NCI-H446 (cell line): ENCODE measurements around the gene CYP2W1.

Experiments
- DNase-seq, 2 experiments: peaks; one replicate each; lab custom pipeline; 2025; lab: John Stamatoyannopoulos, UW

Gene CYP2W1

DNA sequence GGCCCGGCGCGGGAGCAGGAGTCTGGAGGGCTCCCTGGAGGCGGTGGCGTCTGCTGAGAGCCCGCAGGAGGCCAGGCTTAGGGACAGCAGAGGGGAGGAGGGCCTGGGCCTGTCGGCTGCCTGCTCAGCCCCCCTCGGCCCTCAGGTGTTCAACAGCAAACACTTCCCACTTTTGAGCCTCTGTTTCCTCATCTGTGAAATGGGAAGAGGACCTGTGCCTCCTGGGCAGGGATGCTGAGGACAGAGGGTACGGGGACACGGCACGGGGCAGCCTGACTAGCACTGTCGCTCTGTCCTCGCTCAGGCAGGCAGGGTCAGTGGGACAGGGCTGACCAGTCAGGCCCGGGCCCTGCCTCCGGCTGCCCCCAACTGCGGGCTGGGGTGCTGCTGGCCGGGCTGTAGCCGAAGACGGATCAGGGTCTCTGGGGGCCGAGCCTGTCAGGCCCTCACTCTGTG lies 663 bp downstream of the CYP2W1 start:
- DNase-seq: no peak

DNA sequence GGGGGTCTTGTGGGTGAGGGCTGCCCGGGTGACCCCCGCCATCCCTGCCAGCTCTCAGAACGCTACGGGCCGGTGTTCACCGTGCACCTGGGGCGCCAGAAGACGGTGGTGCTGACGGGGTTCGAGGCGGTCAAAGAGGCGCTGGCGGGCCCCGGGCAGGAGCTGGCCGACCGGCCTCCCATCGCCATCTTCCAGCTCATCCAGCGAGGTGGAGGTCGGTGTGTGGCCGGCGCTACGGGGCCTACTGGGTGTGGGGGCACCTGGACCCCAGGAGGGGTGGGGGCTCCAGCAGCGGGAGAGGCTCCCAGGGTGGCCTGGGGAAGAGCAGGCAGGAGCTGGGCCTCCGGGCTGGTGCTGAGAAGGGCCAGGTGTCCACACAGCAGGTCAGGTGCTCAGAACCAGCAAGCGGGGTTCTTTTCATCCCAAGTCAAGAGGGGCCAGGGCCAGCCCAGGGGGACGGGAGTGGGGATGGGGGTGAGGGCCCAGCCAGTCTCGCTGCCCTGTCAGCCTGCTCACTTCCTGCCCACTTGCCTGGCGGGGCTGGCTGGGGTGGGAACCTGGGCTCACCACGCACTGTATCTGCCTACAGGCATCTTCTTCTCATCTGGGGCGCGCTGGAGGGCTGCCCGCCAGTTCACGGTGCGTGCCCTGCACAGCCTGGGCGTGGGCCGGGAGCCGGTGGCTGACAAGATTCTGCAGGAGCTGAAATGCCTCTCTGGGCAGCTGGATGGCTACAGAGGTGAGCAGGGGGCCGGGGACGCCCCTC lies 1.6 kb downstream of the CYP2W1 start:
- DNase-seq: no peak

DNA sequence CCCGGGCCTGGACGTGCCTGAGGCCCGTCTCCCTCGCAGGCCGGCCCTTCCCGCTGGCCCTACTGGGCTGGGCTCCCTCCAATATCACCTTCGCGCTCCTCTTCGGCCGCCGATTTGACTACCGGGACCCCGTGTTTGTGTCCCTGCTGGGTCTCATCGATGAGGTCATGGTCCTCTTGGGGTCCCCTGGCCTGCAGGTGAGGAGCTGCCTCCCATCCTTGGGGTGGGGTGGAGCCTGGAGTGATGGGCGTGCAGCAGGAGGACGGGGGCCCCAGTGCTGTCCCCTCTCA lies 2.1 kb downstream of the CYP2W1 start:
- no peak for DNase-seq

DNA sequence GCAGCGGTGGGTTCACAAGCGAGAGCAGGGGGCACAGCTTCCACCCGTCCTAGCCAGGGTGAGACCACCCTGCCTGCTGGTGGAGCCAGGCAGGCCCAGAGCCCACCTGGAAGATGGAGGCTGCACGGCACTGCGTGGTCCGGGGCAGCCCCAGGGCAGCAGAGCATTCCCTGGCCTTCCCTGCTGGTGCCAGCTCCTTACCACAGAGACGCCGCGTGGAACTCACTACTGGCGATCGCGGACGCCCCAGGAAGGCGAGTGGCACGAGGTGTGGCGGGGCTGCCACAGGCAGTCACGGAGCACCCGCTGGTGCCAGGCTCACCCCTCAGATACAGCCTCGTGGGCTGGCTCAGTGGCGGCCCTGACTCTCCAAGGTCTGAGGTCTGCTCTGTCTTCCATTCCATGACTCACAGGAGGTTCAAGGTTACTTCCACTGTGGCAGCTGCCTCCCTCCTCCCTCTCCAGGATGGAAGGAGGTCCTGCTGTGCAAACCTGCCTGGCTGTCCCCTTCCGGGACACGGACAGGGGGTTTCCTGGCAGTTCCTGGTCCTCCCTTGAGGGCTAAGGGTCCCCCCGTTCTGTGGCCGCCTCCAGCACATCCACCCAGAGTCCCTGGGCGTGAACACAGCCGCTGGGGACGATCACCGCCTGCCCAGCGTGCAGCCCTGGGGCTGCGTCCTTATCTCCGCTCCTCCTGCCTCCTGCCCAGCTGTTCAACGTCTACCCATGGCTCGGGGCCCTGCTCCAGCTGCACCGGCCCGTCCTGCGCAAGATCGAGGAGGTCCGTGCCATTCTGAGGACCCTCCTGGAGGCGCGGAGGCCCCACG lies 3.1 kb downstream of the CYP2W1 start:
- DNase-seq: no peak

DNA sequence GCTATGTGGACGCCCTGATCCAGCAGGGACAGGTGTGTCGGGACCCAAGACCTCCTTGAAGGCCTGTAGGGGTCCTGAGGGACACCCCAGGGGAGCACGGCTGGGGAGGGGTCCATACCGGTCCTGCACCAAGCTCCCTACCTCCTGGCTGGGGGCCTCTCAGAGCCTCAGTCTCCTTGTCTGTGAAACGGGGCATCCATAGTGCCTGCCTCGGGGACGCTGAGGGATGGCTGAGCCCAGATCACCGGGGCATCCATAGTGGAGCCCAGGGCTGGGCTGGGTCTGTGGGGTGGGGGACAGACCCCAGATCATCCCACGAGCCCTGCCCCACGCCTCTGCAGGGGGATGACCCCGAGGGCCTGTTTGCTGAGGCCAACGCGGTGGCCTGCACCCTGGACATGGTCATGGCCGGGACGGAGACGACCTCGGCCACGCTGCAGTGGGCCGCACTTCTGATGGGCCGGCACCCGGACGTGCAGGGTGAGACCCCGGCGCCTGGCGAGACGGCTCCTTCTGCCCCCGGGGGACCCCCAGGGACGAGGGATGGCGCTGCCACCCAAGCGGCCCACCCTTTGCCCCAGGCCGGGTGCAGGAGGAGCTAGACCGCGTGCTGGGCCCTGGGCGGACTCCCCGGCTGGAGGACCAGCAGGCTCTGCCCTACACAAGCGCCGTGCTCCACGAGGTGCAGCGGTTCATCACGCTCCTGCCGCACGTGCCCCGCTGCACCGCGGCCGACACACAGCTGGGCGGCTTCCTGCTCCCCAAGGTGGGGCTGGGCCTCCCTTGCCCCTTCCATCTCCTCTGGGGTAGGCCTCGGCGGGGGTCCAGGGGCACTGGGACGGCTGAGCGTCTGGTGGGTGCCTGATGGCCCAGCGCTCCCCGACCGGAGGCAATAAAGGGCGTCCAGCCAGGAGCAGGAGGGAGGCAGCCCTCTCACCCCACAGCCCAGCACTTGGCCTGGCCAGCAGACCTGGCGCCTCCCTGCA lies 4.1 kb downstream of the CYP2W1 start:
- no peak for DNase-seq

DNA sequence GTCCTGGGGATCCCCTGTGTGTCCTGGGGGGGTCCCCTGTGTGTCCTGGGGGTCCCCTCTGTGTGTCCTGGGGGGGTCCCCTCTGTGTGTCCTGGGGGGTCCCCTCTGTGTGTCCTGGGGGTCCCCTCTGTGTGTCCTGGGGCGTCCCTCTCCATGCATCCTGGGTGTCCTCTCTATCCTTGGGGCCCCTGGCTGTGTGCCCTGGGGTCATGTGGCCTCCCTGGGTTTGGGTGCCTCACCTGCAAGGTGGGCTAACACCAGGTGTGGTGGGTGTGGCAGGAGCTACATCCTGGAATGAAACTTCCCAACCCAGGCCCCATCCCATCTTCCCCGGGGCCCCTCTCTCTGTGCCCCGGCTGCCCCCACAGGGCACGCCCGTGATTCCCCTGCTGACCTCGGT lies 4.9 kb downstream of the CYP2W1 start:
- DNase-seq: no peak

DNA sequence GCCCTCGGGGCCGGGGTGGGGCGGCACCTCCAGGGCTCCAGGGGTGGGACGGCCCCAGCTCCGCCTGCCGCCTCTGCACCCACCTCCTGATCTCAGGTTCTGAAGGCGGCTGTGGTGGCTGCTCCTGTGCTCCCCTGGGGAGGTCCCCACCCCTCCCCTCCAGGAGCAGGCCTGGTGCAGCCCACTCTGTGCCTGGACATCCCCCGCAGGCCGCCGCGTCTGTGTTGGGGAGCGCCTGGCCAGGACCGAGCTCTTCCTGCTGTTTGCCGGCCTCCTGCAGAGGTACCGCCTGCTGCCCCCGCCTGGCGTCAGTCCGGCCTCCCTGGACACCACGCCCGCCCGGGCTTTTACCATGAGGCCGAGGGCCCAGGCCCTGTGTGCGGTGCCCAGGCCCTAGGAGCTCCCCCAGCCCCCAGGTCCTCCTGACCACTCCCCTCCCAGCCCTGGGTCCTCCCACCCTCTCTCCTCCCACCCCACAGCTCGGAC lies 5.5 kb downstream of the CYP2W1 start:
- DNase-seq: no peak

DNA sequence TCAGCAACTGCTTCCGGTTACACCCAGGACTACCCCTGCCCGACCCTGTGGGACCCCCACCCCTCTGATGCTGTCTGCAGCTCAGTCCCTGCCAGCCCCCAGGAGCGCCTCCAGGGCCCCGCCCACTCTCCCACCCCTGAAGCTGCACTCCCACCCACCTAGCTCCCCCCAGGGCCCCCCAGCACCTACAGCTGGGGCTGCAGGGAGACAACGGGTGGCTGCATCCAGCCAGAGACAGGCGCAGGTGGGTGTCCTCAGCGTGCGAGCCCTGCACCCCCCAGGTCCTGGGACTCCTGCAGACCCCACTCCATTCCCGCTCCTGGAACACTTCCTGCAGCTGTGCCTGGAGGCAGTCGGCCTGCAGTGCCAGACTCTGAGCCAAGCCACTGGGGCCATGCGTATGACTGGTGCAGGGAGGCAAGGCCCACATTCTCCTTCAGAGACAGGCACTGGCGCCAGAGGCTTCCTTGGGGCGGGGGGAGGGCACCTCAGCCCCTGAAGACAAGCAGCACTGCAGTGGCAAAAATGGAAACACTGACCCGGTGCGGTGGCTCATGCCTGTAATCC lies 6.1 kb downstream of the CYP2W1 start:
- DNase-seq: no peak

DNA sequence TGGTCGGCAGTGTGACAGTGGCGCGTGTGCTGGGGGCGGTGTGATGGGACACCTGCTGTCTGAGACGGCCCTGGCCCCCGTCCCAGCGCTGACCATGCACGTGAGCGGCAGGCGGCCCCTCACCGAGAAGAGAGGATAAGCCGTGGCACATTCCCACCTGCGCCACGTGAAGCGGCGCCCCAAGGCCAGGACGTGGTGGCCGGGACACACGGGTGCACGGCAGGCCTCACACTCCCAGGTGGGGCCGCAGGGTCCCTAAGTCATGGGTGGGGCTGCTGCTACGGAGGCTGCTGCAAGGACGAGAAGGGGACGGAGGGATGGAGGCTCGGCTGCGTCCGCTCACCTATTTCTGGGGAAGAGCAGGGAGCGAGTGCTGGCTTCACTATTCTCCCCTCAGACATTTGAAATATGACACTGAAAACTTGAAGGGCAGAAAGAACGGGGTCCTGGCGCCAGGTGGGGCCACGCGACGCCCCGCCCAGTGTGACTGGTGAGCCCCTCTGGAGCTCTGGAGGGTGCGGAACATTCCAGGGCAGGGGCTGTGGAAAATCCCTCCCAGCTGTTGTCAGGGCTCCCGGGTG lies 7.5 kb downstream of the CYP2W1 start:
- no peak for DNase-seq

DNA sequence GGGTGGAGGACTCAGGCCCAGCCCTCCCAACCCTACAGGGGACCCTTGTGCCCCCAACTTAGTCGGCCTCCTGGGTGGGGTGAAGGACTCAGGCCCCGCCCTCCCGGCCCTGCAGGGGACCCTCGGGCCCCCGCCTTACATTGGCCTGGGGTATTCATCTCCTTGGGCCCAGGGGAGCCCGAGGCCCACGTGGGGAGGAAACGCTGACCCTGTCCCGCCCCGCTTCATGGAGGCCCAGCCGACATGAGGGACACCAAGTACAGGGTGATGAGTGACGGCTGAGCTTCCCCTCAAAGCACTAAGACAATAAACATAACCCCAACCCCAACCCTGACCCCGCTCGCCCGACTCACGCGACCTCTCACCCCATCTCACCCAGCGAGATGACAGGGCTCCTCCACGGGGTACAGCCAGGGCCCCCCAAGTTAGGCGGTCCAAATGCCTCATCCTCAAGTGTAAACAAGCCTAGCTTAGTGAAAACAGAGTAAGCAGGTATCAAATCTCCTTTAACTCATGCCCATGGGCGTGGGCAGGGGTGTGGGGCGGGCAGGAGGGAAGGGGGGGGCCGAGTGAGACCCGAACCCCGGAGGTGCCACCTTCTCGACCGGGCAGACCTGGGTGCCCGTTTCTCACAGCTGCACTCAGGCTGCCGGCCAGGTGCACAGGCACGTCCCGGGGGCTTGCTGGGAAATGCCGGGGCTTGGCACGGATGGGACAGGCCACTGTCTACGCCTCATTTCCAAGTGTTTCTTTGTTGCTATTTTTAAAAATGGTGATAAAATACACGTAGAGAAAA lies 8.2 kb downstream of the CYP2W1 start:
- DNase-seq: no peak

DNA sequence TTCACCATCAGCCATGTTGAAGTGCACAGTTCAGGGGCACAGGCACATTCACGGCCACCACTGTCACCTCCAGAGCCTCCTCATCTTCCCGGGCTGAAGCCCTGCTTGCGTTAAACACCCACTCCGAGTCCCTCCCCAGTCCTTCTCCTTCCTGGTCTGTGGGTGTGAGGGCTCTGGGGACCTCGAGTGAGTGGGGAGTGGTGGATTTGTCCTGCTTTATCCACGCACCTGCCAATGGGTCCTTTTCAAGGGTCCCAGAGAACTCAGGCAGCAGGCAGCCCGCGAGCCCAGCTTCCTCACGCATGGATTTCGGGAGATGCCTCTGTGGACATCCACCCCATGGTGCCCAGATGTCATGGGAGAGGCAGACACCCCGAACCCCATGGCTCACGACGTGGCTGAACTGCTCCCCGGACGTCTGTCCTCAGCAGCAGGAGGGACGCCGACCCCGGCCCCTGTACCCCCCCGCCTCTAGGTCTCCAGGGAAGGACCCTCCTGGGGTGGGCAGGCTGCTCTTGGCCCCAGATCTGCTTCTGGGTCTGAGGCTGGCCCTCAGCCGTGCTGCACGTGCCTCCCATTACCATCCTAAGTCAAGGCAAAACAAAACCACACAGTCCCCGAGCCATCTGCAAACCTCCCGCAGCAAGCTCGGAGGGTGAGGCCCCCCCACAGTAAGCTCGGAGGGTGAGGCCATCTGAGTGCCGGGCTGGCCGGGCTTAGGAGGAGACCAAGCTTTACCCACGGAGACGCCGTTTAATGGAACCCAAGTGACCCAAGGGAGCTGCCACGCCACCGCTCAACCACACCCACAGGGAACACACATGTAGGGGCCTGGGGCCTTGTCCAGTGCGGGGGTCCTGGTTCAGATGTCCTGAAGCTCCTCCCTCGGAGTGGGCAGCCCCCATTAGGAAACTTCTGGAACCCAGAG lies 9.0 kb downstream of the CYP2W1 start:
- no peak for DNase-seq

DNA sequence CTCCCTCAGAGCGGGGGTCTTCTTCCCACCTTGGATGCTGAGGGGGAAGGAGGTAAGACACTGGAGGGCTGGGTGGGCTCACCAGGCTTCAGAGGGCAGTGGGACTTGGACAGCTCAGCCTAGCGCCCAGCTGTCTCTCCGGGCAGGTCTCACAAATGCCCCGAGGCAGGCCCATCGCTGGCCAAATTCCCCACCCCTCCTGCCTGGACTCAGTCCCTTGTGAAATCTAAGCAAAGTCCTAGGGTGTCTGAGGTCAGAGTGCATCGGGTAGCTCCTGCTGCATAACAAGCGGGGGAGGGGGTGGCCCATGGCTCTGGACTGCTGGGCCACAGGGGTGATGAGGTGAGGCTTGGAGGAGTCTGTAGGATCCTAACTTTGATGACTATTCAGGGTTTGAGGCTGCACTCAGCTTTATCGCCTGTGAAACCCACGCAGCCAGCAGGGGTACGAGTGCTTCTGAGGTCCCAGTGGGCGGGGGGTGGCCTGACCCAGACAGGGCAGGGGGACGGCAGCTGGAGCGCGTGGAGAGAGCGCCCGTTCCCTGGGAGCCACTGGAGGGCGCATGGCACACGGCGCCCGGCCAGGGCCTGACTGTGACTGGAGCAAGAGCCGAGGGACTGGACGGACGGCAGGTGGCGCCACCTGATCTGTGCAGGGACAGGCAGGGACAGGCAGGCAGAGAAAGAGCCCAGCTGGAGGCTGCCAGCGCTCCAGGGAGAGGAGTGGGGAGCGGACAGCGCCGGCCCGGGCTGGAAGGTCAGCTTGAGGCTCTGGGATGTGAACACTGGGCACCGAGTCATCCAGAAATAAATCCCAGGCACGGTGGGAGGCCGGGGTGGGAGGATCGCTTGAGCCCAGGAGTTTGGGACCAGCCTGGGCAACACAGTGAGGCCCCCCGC lies 10.0 kb downstream of the CYP2W1 start:
- DNase-seq: peak; percentile 93 to 96

DNA sequence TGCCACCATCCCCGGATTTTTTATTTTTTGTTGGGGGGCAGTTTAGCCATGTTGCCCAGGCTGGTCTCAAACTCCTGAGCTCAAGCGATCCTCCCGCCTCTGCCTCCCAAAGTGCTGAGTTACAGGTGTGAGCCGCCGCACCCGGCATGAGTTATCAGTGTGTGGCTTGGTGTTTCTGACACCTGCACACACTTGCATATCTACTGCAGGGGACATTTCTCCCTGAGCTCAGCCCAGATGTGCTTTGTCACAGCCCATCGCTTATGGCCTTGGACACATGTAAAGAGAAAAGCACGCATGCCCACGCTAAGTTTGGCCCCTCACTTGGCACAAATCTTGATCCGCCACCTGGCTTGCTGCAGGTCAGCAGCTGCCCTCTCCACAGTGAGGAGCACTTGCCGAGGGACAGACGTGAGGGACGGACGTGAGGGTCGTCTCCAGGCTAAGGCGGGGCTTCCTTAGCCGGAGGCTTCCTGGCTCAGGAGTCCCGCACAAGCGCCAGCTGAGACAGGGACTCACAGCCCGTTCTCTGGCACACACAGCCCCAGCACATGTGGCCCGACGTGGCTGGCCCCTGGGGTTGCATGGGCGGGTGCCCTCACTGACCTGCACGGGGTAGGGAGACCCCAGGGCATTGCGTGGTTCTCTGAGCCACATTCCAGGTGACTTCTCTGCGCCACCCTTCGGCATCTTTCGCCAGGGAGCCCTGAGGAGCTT lies 11.8 kb downstream of the CYP2W1 start:
- DNase-seq: no peak

DNA sequence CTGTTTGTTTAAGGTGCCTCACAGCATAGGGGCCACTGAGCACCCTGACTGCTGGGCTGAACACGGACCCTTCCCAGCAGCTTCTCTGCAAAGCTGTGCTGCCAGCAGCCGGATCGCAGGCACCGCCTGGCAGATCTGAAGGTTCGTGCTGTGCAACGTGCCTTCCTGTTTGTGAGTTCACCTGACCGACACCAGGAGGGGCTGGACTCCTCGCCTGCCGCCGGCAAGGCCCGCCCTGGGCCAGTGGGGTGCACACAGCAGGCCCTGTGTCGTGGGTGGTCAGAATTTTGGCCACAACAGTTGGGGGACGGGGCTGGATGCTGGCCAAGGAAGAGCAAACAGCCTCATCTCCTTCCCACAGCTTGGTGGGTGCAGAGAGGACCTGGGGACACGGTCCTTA lies 12.6 kb downstream of the CYP2W1 start:
- no peak for DNase-seq

DNA sequence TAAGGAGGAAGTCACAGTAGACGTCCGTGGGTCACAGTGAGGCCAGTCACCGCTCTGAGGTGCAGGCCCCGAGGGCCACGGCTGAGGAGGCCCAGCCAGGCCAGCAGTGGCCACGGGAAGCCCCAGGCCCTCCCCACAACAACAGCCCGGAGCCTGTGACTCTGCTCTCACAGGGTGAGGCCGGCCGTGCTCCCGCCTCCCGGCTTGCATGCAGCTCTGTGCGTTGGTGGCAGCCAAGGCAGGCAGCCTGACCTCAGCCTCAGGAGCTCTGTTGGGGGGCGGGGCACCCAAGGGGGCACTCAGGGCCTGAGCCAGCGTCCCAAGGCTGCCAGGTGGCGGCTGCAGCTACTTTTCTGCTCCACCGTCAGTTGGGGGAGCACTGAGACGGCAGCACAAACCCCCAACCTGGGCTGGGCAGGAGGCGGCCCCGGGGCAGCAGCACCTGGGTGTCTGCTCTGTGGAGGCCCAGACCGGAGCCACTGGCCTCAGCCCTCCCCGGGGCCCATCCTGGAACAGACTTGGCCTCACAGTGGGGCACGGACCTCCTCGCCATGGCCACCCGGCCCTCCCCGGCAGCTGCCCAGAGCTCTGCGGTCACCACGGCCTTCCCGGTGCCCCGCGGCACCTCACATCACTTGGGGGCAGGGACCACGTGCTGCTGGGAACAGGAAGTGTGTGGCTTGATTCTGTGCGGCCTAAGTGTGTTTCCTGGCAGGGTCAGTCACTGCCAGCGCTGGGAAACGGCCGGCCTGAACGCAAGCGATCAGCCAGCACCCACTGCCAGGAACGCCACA lies 13.3 kb downstream of the CYP2W1 start:
- DNase-seq: no peak

DNA sequence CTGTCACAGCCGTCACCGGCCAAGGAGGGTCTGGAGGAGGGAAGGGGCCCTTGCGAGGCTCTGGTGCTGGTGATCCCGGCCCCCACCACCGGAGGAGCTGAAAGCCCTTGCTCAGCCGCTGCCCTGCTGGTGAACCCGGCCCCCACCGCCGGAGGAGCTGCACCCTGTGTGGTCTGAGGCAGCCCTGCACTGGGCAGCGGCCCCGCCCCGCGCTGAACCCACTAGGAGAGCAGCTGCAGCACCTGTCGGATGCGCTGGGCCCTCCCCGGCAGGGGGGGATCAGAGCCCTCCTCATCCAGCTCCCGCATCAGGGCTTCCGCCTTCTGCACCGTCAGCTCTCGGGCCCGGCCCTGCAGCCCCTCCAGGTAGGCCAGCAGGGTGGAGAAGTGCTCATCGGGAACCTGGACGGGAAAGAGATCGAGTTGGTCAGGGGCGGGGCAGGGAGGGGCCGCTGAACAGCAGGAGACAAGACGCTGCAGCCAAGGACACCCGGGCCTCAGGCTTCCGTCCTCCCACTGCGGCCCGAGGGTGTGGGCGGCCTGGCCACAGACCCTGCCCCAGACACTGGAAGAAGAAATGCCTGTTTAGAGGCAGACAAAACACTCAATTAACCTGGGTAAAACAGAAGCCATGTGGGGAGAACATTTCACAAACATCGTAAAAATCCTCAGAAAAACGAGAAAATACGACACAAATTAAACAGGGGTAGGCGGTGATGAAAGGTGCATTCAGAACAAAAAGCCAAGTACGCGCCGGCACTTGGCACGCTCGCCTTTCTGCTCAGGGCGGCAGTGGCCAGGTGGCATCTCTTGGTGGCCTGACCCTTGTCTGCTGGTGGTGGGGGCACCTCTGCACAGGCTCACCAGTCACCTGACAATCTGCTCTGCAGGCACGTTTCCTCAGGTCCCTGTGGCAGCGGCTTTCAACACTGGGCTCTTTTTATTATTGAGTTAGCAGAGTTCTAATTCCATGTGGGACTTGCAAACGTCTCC lies 14.7 kb downstream of the CYP2W1 start:
- no peak for DNase-seq
